T-helper 2 cell treated with Interferon-gamma antibody and Interleukin-4, amounts not matched to agents 5 μg/mL and 100 μg/mL, for 36 hours (primary cell): ENCODE results near the gene C1orf50.
"Not testable (repeated sequence)": the region's sequence is repeated elsewhere in the genome, so short reads cannot be mapped to it uniquely, and the experiment has no call there.

ENCODE experiments used
- DNase-seq: peaks from one replicate; pipeline ENCODE4 v3.0.0; 2021; ENCODE audit warnings: low spot score
- H3K27ac Mint-ChIP-seq: one replicate; pipeline ENCODE4 v1.8.0; 2021; ENCODE audit warnings: mild to moderate bottlenecking, mixed read lengths
- H3K27me3 Mint-ChIP-seq: one replicate; pipeline ENCODE4 v1.8.0; 2021; ENCODE audit warnings: low read depth, mixed read lengths
- H3K36me3 Mint-ChIP-seq: one replicate; pipeline ENCODE4 v1.8.0; 2021; ENCODE audit warnings: low read depth, mixed read lengths
- H3K4me1 Mint-ChIP-seq: one replicate; pipeline ENCODE4 v1.8.0; 2021; ENCODE audit warnings: low read depth, mixed read lengths
- H3K4me3 Mint-ChIP-seq: one replicate; pipeline ENCODE4 v1.8.0; 2022; ENCODE audit warnings: mild to moderate bottlenecking, moderate library complexity, mixed read lengths
- H3K9me3 Mint-ChIP-seq: one replicate; pipeline ENCODE4 v1.8.0; 2021; ENCODE audit warnings: mixed read lengths

Gene C1orf50

GRCh38 chr1:42766741-42767509, at the start of gene C1orf50, which contains the start of gene P3H1:
C1orf50 (plus strand) TSS chr1:42767249; CDS start chr1:42767312, 63 bp downstream.
P3H1 (minus strand) TSS chr1:42767028; CDS start chr1:42766971, 57 bp downstream.
- Mint-ChIP-seq H3K27ac (peak within 1 kb of the TSS; percentile 89), H3K36me3 (peaks cover 12% of the 10 kb centered on the region), H3K4me1 (peaks cover 15% of the 10 kb centered on the region), H3K4me3 (no peak within 1 kb of the TSS), H3K27me3 (no peaks in the 10 kb centered on the region), H3K9me3 (no peaks in the 10 kb centered on the region)
- peak; percentile 100 for DNase-seq

GRCh38 chr1:42720868-42721267, 46.2 kb upstream of the C1orf50 start:
- Mint-ChIP-seq H3K9me3 (no peaks in the 10 kb centered on the region), H3K27me3 (peaks cover 4% of the 10 kb centered on the region), H3K36me3 (peaks cover 24% of the 10 kb centered on the region), H3K4me1 (no peaks in the 10 kb centered on the region), H3K27ac (no peak overlapping the region), H3K4me3 (no peak overlapping the region)
- DNase-seq, result no peak

- H3K27ac Mint-ChIP-seq, result no peak overlapping the region
- no peaks in the 10 kb centered on the region for H3K4me1 Mint-ChIP-seq
- no peak overlapping the region for H3K4me3 Mint-ChIP-seq
- no peaks in the 10 kb centered on the region for H3K9me3 Mint-ChIP-seq
- H3K27me3 Mint-ChIP-seq, result peaks cover 4% of the 10 kb centered on the region
- peaks cover 17% of the 10 kb centered on the region for H3K36me3 Mint-ChIP-seq
- DNase-seq, result no peak
Measured at GRCh38 chr1:42721926-42722325, 45.1 kb upstream of the C1orf50 start.

GRCh38 chr1:42722403-42722802, 44.6 kb upstream of the C1orf50 start:
- peaks cover 12% of the 10 kb centered on the region for H3K36me3 Mint-ChIP-seq
- not testable (repeated sequence) for H3K9me3 Mint-ChIP-seq, H3K4me1 Mint-ChIP-seq, DNase-seq, H3K27ac Mint-ChIP-seq, H3K27me3 Mint-ChIP-seq, H3K4me3 Mint-ChIP-seq

- Mint-ChIP-seq H3K4me1 (no peaks in the 10 kb centered on the region), H3K4me3 (no peak overlapping the region), H3K36me3 (peaks cover 6% of the 10 kb centered on the region), H3K27me3 (peaks cover 4% of the 10 kb centered on the region), H3K9me3 (no peaks in the 10 kb centered on the region), H3K27ac (no peak overlapping the region)
- DNase-seq, result no peak
Measured at GRCh38 chr1:42723511-42723910, 43.5 kb upstream of the C1orf50 start.

- not testable (repeated sequence) for H3K4me3 Mint-ChIP-seq, H3K9me3 Mint-ChIP-seq, H3K27ac Mint-ChIP-seq
Measured at GRCh38 chr1:42725820-42726219, 41.2 kb upstream of the C1orf50 start.

GRCh38 chr1:42730002-42730401, 37.0 kb upstream of the C1orf50 start:
- Mint-ChIP-seq H3K36me3 (no peaks in the 10 kb centered on the region), H3K9me3 (no peaks in the 10 kb centered on the region), H3K4me3 (no peak overlapping the region), H3K27ac (no peak overlapping the region), H3K4me1 (no peaks in the 10 kb centered on the region), H3K27me3 (peaks cover 2% of the 10 kb centered on the region)
- DNase-seq, result no peak

More at GRCh38 chr1:42725820-42726219, 41.2 kb upstream of the C1orf50 start:
- DNase-seq, H3K27me3 Mint-ChIP-seq, H3K4me1 Mint-ChIP-seq, H3K36me3 Mint-ChIP-seq: not testable (repeated sequence)

- DNase-seq, result peak; percentile 35
- H3K4me1 Mint-ChIP-seq, result no peaks in the 10 kb centered on the region
- no peaks in the 10 kb centered on the region for H3K36me3 Mint-ChIP-seq
- H3K27me3 Mint-ChIP-seq, result peaks cover 2% of the 10 kb centered on the region
- H3K27ac Mint-ChIP-seq, result no peak overlapping the region
- no peak overlapping the region for H3K4me3 Mint-ChIP-seq
- H3K9me3 Mint-ChIP-seq, result no peaks in the 10 kb centered on the region
Measured at GRCh38 chr1:42730988-42731387, 36.1 kb upstream of the C1orf50 start.

- DNase-seq, result no peak
- Mint-ChIP-seq H3K27ac (no peak overlapping the region), H3K27me3 (peaks cover 2% of the 10 kb centered on the region), H3K36me3 (no peaks in the 10 kb centered on the region), H3K9me3 (no peaks in the 10 kb centered on the region), H3K4me3 (no peak overlapping the region), H3K4me1 (no peaks in the 10 kb centered on the region)
Measured at GRCh38 chr1:42731585-42731984, 35.5 kb upstream of the C1orf50 start.

GRCh38 chr1:42732126-42732680, 34.8 kb upstream of the C1orf50 start:
- Mint-ChIP-seq H3K4me1 (peaks cover 2% of the 10 kb centered on the region), H3K27me3 (peaks cover 2% of the 10 kb centered on the region), H3K4me3 (no peak overlapping the region), H3K27ac (no peak overlapping the region), H3K36me3 (no peaks in the 10 kb centered on the region), H3K9me3 (no peaks in the 10 kb centered on the region)
- no peak for DNase-seq

- DNase-seq, result no peak
- no peaks in the 10 kb centered on the region for H3K36me3 Mint-ChIP-seq
- peaks cover 2% of the 10 kb centered on the region for H3K27me3 Mint-ChIP-seq
- no peaks in the 10 kb centered on the region for H3K9me3 Mint-ChIP-seq
- no peak overlapping the region for H3K4me3 Mint-ChIP-seq
- no peak overlapping the region for H3K27ac Mint-ChIP-seq
- H3K4me1 Mint-ChIP-seq, result peaks cover 4% of the 10 kb centered on the region
Measured at GRCh38 chr1:42733415-42734200, 33.4 kb upstream of the C1orf50 start.

- peaks cover 2% of the 10 kb centered on the region for H3K27me3 Mint-ChIP-seq
- H3K27ac Mint-ChIP-seq, result no peak overlapping the region
- peaks cover 4% of the 10 kb centered on the region for H3K4me1 Mint-ChIP-seq
- no peaks in the 10 kb centered on the region for H3K36me3 Mint-ChIP-seq
- no peaks in the 10 kb centered on the region for H3K9me3 Mint-ChIP-seq
- DNase-seq, result no peak
- no peak overlapping the region for H3K4me3 Mint-ChIP-seq
Measured at GRCh38 chr1:42734201-42735035, 32.6 kb upstream of the C1orf50 start.

GRCh38 chr1:42735056-42735455, 32.0 kb upstream of the C1orf50 start:
- no peak overlapping the region for H3K4me3 Mint-ChIP-seq
- H3K4me1 Mint-ChIP-seq, result peaks cover 4% of the 10 kb centered on the region
- no peaks in the 10 kb centered on the region for H3K9me3 Mint-ChIP-seq
- DNase-seq, result no peak
- no peaks in the 10 kb centered on the region for H3K36me3 Mint-ChIP-seq
- peaks cover 2% of the 10 kb centered on the region for H3K27me3 Mint-ChIP-seq
- H3K27ac Mint-ChIP-seq, result no peak overlapping the region
